ENCODE data around the gene TGFBR3.

The TGFBR3 gene

DNA sequence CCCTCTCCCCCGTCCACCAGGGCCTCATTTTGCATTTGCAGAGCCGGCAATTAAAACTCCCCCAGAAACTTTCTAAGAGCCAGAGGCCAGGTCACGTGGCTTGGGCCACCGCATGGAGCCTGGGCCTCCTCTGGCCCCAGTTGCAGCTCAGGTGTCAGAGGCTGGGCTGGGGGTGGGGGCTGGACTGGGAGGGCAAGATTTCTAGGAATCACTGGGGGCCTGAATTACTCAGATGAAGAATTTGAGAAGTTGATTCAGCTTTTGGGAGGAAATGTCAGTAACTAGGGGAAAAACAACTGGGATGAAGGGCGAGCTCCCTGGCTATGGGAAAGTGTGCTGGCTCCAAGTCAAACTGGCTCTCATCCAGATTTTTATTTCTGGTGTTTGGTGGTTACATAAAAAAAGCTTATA lies 234.3 kb downstream of the TGFBR3 start:
- POLR2A ChIA-PET = no interaction called here
- Histone ChIP-seq H3K36me3 (ENCODE audit: control insufficient read depth in 4 of 4, insufficient read depth in 4 of 4, low read length in 3 of 4) (no peaks in the 10 kb centered on the region), H3K4me1 (ENCODE audit: control extremely low read depth in 1 of 4, control insufficient read depth in 4 of 4, insufficient read depth in 4 of 4, low read length in 3 of 4) (no peaks in the 10 kb centered on the region), H3K27me3 (replicated peaks in 2 of 5; ENCODE audit: control insufficient read depth in 4 of 5, insufficient read depth in 5 of 5, low read length in 4 of 5) (no peaks in the 10 kb centered on the region), H3K4me3 (ENCODE audit: control insufficient read depth in 1 of 7, extremely low read depth in 1 of 7, insufficient read depth in 4 of 7, low read depth in 2 of 7, low read length in 6 of 7) (no peak overlapping the region), H3K27ac (ENCODE audit: insufficient read depth in 1 of 2, low read depth in 1 of 2, low read length in 2 of 2, poor library complexity in 1 of 2, severe bottlenecking in 2 of 2) (no peak overlapping the region), H3K9me3 (ENCODE audit: control extremely low read depth in 1 of 5, control insufficient read depth in 4 of 5, insufficient read depth in 2 of 5, low read depth in 1 of 5, low read length in 4 of 5) (peaks cover 0 to 2% (median 0%) of the 10 kb centered on the region in 5 experiments)
- CTCF ChIA-PET = no interaction called here
- DNase-seq = no peak
- 90% methylated on average over 2 of the region's 5 CpGs for WGBS (ENCODE audit: insufficient coverage)

DNA sequence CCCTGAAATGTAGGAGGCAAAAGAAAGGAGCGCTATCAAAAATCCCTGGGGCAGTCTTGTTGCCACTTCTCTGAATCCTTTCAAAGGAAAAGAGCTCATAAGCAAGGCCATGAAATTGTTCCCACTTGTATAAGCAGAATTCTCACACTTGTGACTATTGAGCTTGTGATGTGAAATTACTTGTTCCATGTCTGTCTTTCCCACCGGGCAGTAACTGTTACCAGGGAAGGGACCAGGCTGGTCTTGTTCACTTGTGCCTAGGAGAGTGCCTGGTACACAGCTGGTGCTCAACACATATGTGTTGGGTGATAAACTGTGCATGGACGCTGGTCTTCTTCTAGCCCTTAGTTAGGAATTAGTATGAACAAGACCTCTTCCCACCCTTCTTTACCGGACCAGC lies 234.7 kb downstream of the TGFBR3 start:
- Histone ChIP-seq H3K27ac (ENCODE audit: insufficient read depth in 1 of 2, low read depth in 1 of 2, low read length in 2 of 2, poor library complexity in 1 of 2, severe bottlenecking in 2 of 2) (no peak overlapping the region), H3K36me3 (ENCODE audit: control insufficient read depth in 4 of 4, insufficient read depth in 4 of 4, low read length in 3 of 4) (no peaks in the 10 kb centered on the region), H3K4me3 (ENCODE audit: control insufficient read depth in 1 of 7, extremely low read depth in 1 of 7, insufficient read depth in 4 of 7, low read depth in 2 of 7, low read length in 6 of 7) (no peak overlapping the region), H3K27me3 (replicated peaks in 2 of 5; ENCODE audit: control insufficient read depth in 4 of 5, insufficient read depth in 5 of 5, low read length in 4 of 5) (no peaks in the 10 kb centered on the region), H3K4me1 (ENCODE audit: control extremely low read depth in 1 of 4, control insufficient read depth in 4 of 4, insufficient read depth in 4 of 4, low read length in 3 of 4) (no peaks in the 10 kb centered on the region), H3K9me3 (ENCODE audit: control extremely low read depth in 1 of 5, control insufficient read depth in 4 of 5, insufficient read depth in 2 of 5, low read depth in 1 of 5, low read length in 4 of 5) (peaks cover 0 to 2% (median 0%) of the 10 kb centered on the region in 5 experiments)
- 96% methylated on average over 4 of the region's 4 CpGs for WGBS (ENCODE audit: insufficient coverage)
- no peak for DNase-seq
- CTCF ChIA-PET = no interaction called here
- POLR2A ChIA-PET = no interaction called here

DNA sequence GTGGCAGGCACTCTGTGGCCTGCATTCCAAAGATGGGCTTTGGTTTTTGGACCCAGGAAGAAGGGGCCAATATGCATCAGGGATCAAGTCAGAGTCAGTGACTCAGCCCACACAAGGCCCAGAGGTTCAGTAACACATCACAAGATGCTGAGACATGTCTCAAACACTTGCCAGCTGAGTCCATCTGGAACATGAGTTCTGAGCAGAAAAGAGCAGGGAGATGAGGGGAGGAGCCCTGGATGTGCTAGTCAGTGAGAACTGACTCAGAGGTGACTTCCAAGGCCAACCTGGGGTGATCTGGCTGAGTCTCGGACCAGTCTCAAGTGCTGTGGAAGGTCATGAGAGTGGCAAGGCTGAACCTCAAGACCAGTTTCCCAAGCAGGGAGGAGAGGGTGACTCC lies 235.2 kb downstream of the TGFBR3 start:
- ChIA-PET CTCF (interaction anchor here (1.7 kb wide), 1 partner anchor 8 kb away, joined by 3 read pairs; no protein-coding TSS in a partner anchor), POLR2A (no interaction called here)
- Histone ChIP-seq H3K4me3 (ENCODE audit: control insufficient read depth in 1 of 7, extremely low read depth in 1 of 7, insufficient read depth in 4 of 7, low read depth in 2 of 7, low read length in 6 of 7) (no peak overlapping the region), H3K4me1 (ENCODE audit: control extremely low read depth in 1 of 4, control insufficient read depth in 4 of 4, insufficient read depth in 4 of 4, low read length in 3 of 4) (no peaks in the 10 kb centered on the region), H3K9me3 (ENCODE audit: control extremely low read depth in 1 of 5, control insufficient read depth in 4 of 5, insufficient read depth in 2 of 5, low read depth in 1 of 5, low read length in 4 of 5) (peaks cover 0 to 2% (median 0%) of the 10 kb centered on the region in 5 experiments), H3K27ac (ENCODE audit: insufficient read depth in 1 of 2, low read depth in 1 of 2, low read length in 2 of 2, poor library complexity in 1 of 2, severe bottlenecking in 2 of 2) (no peak overlapping the region), H3K27me3 (replicated peaks in 2 of 5; ENCODE audit: control insufficient read depth in 4 of 5, insufficient read depth in 5 of 5, low read length in 4 of 5) (no peaks in the 10 kb centered on the region), H3K36me3 (ENCODE audit: control insufficient read depth in 4 of 4, insufficient read depth in 4 of 4, low read length in 3 of 4) (no peaks in the 10 kb centered on the region)
- WGBS (ENCODE audit: insufficient coverage) = 100% methylated on average over 1 of the region's 1 CpG
- no peak for DNase-seq

- Histone ChIP-seq H3K27me3 (replicated peaks in 2 of 5; ENCODE audit: control insufficient read depth in 4 of 5, insufficient read depth in 5 of 5, low read length in 4 of 5) (peaks cover 0 to 3% (median 0%) of the 10 kb centered on the region in 5 experiments), H3K4me1 (ENCODE audit: control extremely low read depth in 1 of 4, control insufficient read depth in 4 of 4, insufficient read depth in 4 of 4, low read length in 3 of 4) (no peaks in the 10 kb centered on the region), H3K27ac (ENCODE audit: insufficient read depth in 1 of 2, low read depth in 1 of 2, low read length in 2 of 2, poor library complexity in 1 of 2, severe bottlenecking in 2 of 2) (no peak overlapping the region), H3K9me3 (ENCODE audit: control extremely low read depth in 1 of 5, control insufficient read depth in 4 of 5, insufficient read depth in 2 of 5, low read depth in 1 of 5, low read length in 4 of 5) (no peaks in the 10 kb centered on the region), H3K4me3 (ENCODE audit: control insufficient read depth in 1 of 7, extremely low read depth in 1 of 7, insufficient read depth in 4 of 7, low read depth in 2 of 7, low read length in 6 of 7) (no peak overlapping the region), H3K36me3 (ENCODE audit: control insufficient read depth in 4 of 4, insufficient read depth in 4 of 4, low read length in 3 of 4) (no peaks in the 10 kb centered on the region)
- ChIA-PET CTCF (interaction anchor here (0.7 kb wide), 1 partner anchor 85 kb away, joined by 3 read pairs; no protein-coding TSS in a partner anchor), POLR2A (no interaction called here)
- no peak for DNase-seq
- 100% methylated on average over 2 of the region's 2 CpGs for WGBS (ENCODE audit: insufficient coverage)
Observed at GRCh38 chr1:91647061-91647460, 238.9 kb downstream of the TGFBR3 start.

DNA sequence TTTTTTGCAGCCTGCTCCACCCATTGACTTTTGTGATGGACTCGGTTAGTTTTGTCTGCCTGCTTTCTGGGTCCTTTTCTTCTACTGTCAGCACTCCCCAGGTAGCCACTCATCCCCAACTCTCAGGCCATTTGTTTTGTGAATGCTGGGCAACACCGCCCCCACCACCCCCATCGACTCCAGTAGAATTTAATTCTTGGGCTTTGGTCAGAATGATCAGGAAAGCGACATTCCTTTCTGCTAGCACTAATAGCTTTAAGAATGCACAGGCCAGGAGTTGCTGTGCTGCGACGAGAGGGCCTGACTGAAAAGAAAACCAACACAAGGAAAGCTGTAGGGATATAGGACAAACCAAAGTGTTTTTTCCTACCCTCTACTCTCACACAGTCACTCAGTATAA lies 240.9 kb downstream of the TGFBR3 start:
- POLR2A ChIA-PET = no interaction called here
- DNase-seq = no peak
- CTCF ChIA-PET = no interaction called here
- Histone ChIP-seq H3K27ac (ENCODE audit: insufficient read depth in 1 of 2, low read depth in 1 of 2, low read length in 2 of 2, poor library complexity in 1 of 2, severe bottlenecking in 2 of 2) (no peak overlapping the region), H3K4me1 (ENCODE audit: control extremely low read depth in 1 of 4, control insufficient read depth in 4 of 4, insufficient read depth in 4 of 4, low read length in 3 of 4) (no peaks in the 10 kb centered on the region), H3K4me3 (ENCODE audit: control insufficient read depth in 1 of 7, extremely low read depth in 1 of 7, insufficient read depth in 4 of 7, low read depth in 2 of 7, low read length in 6 of 7) (no peak overlapping the region), H3K9me3 (ENCODE audit: control extremely low read depth in 1 of 5, control insufficient read depth in 4 of 5, insufficient read depth in 2 of 5, low read depth in 1 of 5, low read length in 4 of 5) (peaks cover 0 to 3% (median 0%) of the 10 kb centered on the region in 5 experiments), H3K36me3 (ENCODE audit: control insufficient read depth in 4 of 4, insufficient read depth in 4 of 4, low read length in 3 of 4) (no peaks in the 10 kb centered on the region), H3K27me3 (replicated peaks in 2 of 5; ENCODE audit: control insufficient read depth in 4 of 5, insufficient read depth in 5 of 5, low read length in 4 of 5) (peaks cover 0 to 3% (median 0%) of the 10 kb centered on the region in 5 experiments)
- 90% methylated on average over 2 of the region's 6 CpGs for WGBS (ENCODE audit: insufficient coverage)

DNA sequence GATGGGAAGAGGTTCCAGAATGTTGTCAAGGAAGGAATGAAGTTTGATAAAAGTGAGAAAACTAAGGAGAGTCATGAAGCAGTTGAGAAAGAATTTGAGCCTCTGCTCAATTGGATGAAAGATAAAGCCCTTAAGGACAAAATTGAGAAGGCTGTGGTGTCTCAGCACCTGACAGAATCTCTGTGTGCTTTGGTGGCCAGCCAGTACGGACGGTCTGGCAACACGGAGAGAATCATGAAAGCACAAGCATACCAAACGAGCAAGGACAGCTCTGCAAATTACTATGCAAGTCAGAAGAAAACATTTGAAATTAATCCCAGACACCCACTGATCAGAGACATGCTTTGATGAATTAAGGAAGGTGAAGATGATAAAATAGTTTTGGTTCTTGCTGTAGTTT lies 242.5 kb downstream of the TGFBR3 start:
- Histone ChIP-seq H3K27me3 (replicated peaks in 2 of 5; ENCODE audit: control insufficient read depth in 4 of 5, insufficient read depth in 5 of 5, low read length in 4 of 5) (peaks cover 0 to 3% (median 0%) of the 10 kb centered on the region in 5 experiments), H3K27ac (ENCODE audit: insufficient read depth in 1 of 2, low read depth in 1 of 2, low read length in 2 of 2, poor library complexity in 1 of 2, severe bottlenecking in 2 of 2) (no peak overlapping the region), H3K4me1 (ENCODE audit: control extremely low read depth in 1 of 4, control insufficient read depth in 4 of 4, insufficient read depth in 4 of 4, low read length in 3 of 4) (no peaks in the 10 kb centered on the region), H3K36me3 (ENCODE audit: control insufficient read depth in 4 of 4, insufficient read depth in 4 of 4, low read length in 3 of 4) (no peaks in the 10 kb centered on the region), H3K9me3 (ENCODE audit: control extremely low read depth in 1 of 5, control insufficient read depth in 4 of 5, insufficient read depth in 2 of 5, low read depth in 1 of 5, low read length in 4 of 5) (peaks cover 0 to 3% (median 0%) of the 10 kb centered on the region in 5 experiments), H3K4me3 (ENCODE audit: control insufficient read depth in 1 of 7, extremely low read depth in 1 of 7, insufficient read depth in 4 of 7, low read depth in 2 of 7, low read length in 6 of 7) (no peak overlapping the region)
- WGBS (ENCODE audit: insufficient coverage) = 100% methylated on average over 3 of the region's 4 CpGs
- no peak for DNase-seq
- CTCF ChIA-PET = interaction anchor here (1.6 kb wide), 1 partner anchor 231 kb away, joined by 3 read pairs; no protein-coding TSS in a partner anchor
- POLR2A ChIA-PET = no interaction called here

- Histone ChIP-seq H3K36me3 (ENCODE audit: control insufficient read depth in 4 of 4, insufficient read depth in 4 of 4, low read length in 3 of 4) (no peaks in the 10 kb centered on the region), H3K27me3 (replicated peaks in 2 of 5; ENCODE audit: control insufficient read depth in 4 of 5, insufficient read depth in 5 of 5, low read length in 4 of 5) (peaks cover 0 to 3% (median 0%) of the 10 kb centered on the region in 5 experiments), H3K9me3 (ENCODE audit: control extremely low read depth in 1 of 5, control insufficient read depth in 4 of 5, insufficient read depth in 2 of 5, low read depth in 1 of 5, low read length in 4 of 5) (peaks cover 0 to 3% (median 0%) of the 10 kb centered on the region in 5 experiments), H3K4me1 (ENCODE audit: control extremely low read depth in 1 of 4, control insufficient read depth in 4 of 4, insufficient read depth in 4 of 4, low read length in 3 of 4) (no peaks in the 10 kb centered on the region), H3K4me3 (ENCODE audit: control insufficient read depth in 1 of 7, extremely low read depth in 1 of 7, insufficient read depth in 4 of 7, low read depth in 2 of 7, low read length in 6 of 7) (no peak overlapping the region), H3K27ac (ENCODE audit: insufficient read depth in 1 of 2, low read depth in 1 of 2, low read length in 2 of 2, poor library complexity in 1 of 2, severe bottlenecking in 2 of 2) (no peak overlapping the region)
- 90% methylated on average over 2 of the region's 4 CpGs for WGBS (ENCODE audit: insufficient coverage)
- ChIA-PET POLR2A (no interaction called here), CTCF (no interaction called here)
- DNase-seq = no peak
Observed at GRCh38 chr1:91640877-91641526, 244.9 kb downstream of the TGFBR3 start.

All from common myeloid progenitor, CD34-positive (primary cell).